ENCODE results near the gene NFIA.

The NFIA gene

GRCh38 chr1:61152066-61152465, 69.7 kb downstream of the NFIA start:
- Mint-ChIP-seq H3K4me1 (ENCODE audit: low read depth) (peaks cover 3% of the 10 kb centered on the region), H3K27ac (no peak overlapping the region), H3K36me3 (no peaks in the 10 kb centered on the region), H3K9me3 (ENCODE audit: low read depth) (no peaks in the 10 kb centered on the region), H3K27me3 (peaks cover 1% of the 10 kb centered on the region), H3K4me3 (no peak overlapping the region)

GRCh38 chr1:61152469-61153105, 70.2 kb downstream of the NFIA start:
- H3K4me3 Mint-ChIP-seq = no peak overlapping the region
- H3K9me3 Mint-ChIP-seq (ENCODE audit: low read depth) = no peaks in the 10 kb centered on the region
- H3K27me3 Mint-ChIP-seq = peaks cover 1% of the 10 kb centered on the region
- H3K4me1 Mint-ChIP-seq (ENCODE audit: low read depth) = peaks cover 7% of the 10 kb centered on the region
- no peaks in the 10 kb centered on the region for H3K36me3 Mint-ChIP-seq
- no peak overlapping the region for H3K27ac Mint-ChIP-seq

- no peaks in the 10 kb centered on the region for H3K9me3 Mint-ChIP-seq (ENCODE audit: low read depth)
- peaks cover 19% of the 10 kb centered on the region for H3K4me1 Mint-ChIP-seq (ENCODE audit: low read depth)
- H3K27me3 Mint-ChIP-seq = no peaks in the 10 kb centered on the region
- peaks cover 3% of the 10 kb centered on the region for H3K36me3 Mint-ChIP-seq
- H3K4me3 Mint-ChIP-seq = no peak overlapping the region
- no peak overlapping the region for H3K27ac Mint-ChIP-seq
Observed at GRCh38 chr1:61156576-61157467, 74.5 kb downstream of the NFIA start.

- no peaks in the 10 kb centered on the region for H3K27me3 Mint-ChIP-seq
- no peak overlapping the region for H3K27ac Mint-ChIP-seq
- H3K36me3 Mint-ChIP-seq = peaks cover 3% of the 10 kb centered on the region
- H3K4me3 Mint-ChIP-seq = no peak overlapping the region
- H3K4me1 Mint-ChIP-seq (ENCODE audit: low read depth) = peaks cover 19% of the 10 kb centered on the region
- H3K9me3 Mint-ChIP-seq (ENCODE audit: low read depth) = no peaks in the 10 kb centered on the region
Observed at GRCh38 chr1:61157468-61157987, 75.2 kb downstream of the NFIA start.

- no peaks in the 10 kb centered on the region for H3K27me3 Mint-ChIP-seq
- no peaks in the 10 kb centered on the region for H3K9me3 Mint-ChIP-seq (ENCODE audit: low read depth)
- no peak overlapping the region for H3K4me3 Mint-ChIP-seq
- no peak overlapping the region for H3K27ac Mint-ChIP-seq
- H3K4me1 Mint-ChIP-seq (ENCODE audit: low read depth) = peaks cover 19% of the 10 kb centered on the region
- H3K36me3 Mint-ChIP-seq = peaks cover 3% of the 10 kb centered on the region
Observed at GRCh38 chr1:61158591-61158990, 76.2 kb downstream of the NFIA start.

- no peak overlapping the region for H3K27ac Mint-ChIP-seq
- no peak overlapping the region for H3K4me3 Mint-ChIP-seq
- H3K9me3 Mint-ChIP-seq (ENCODE audit: low read depth) = no peaks in the 10 kb centered on the region
- no peaks in the 10 kb centered on the region for H3K27me3 Mint-ChIP-seq
- H3K36me3 Mint-ChIP-seq = peaks cover 3% of the 10 kb centered on the region
- peaks cover 19% of the 10 kb centered on the region for H3K4me1 Mint-ChIP-seq (ENCODE audit: low read depth)
Observed at GRCh38 chr1:61160526-61160925, 78.2 kb downstream of the NFIA start.

- H3K27ac Mint-ChIP-seq = no peak overlapping the region
- no peak overlapping the region for H3K4me3 Mint-ChIP-seq
- H3K9me3 Mint-ChIP-seq (ENCODE audit: low read depth) = no peaks in the 10 kb centered on the region
- no peaks in the 10 kb centered on the region for H3K27me3 Mint-ChIP-seq
- H3K36me3 Mint-ChIP-seq = peaks cover 3% of the 10 kb centered on the region
- H3K4me1 Mint-ChIP-seq (ENCODE audit: low read depth) = peaks cover 11% of the 10 kb centered on the region
Observed at GRCh38 chr1:61162520-61163258, 80.3 kb downstream of the NFIA start.

- H3K4me1 Mint-ChIP-seq (ENCODE audit: low read depth) = peaks cover 6% of the 10 kb centered on the region
- H3K27ac Mint-ChIP-seq = no peak overlapping the region
- H3K4me3 Mint-ChIP-seq = no peak overlapping the region
- no peaks in the 10 kb centered on the region for H3K9me3 Mint-ChIP-seq (ENCODE audit: low read depth)
- no peaks in the 10 kb centered on the region for H3K27me3 Mint-ChIP-seq
- peaks cover 3% of the 10 kb centered on the region for H3K36me3 Mint-ChIP-seq
Observed at GRCh38 chr1:61163355-61163754, 81.0 kb downstream of the NFIA start.

- no peaks in the 10 kb centered on the region for H3K27me3 Mint-ChIP-seq
- no peaks in the 10 kb centered on the region for H3K4me1 Mint-ChIP-seq (ENCODE audit: low read depth)
- H3K9me3 Mint-ChIP-seq (ENCODE audit: low read depth) = no peaks in the 10 kb centered on the region
- no peak overlapping the region for H3K4me3 Mint-ChIP-seq
- H3K27ac Mint-ChIP-seq = no peak overlapping the region
- no peaks in the 10 kb centered on the region for H3K36me3 Mint-ChIP-seq
Observed at GRCh38 chr1:61165402-61165801, 83.0 kb downstream of the NFIA start.

- Mint-ChIP-seq H3K4me3 (no peak overlapping the region), H3K36me3 (no peaks in the 10 kb centered on the region), H3K4me1 (ENCODE audit: low read depth) (no peaks in the 10 kb centered on the region), H3K27ac (no peak overlapping the region), H3K9me3 (ENCODE audit: low read depth) (no peaks in the 10 kb centered on the region), H3K27me3 (no peaks in the 10 kb centered on the region)
Observed at GRCh38 chr1:61167309-61167708, 84.9 kb downstream of the NFIA start.

GRCh38 chr1:61169045-61169444, 86.7 kb downstream of the NFIA start:
- Mint-ChIP-seq H3K27me3 (no peaks in the 10 kb centered on the region), H3K36me3 (no peaks in the 10 kb centered on the region), H3K4me3 (no peak overlapping the region), H3K27ac (no peak overlapping the region), H3K4me1 (ENCODE audit: low read depth) (no peaks in the 10 kb centered on the region), H3K9me3 (ENCODE audit: low read depth) (no peaks in the 10 kb centered on the region)

GRCh38 chr1:61169634-61170033, 87.3 kb downstream of the NFIA start:
- no peak overlapping the region for H3K27ac Mint-ChIP-seq
- no peak overlapping the region for H3K4me3 Mint-ChIP-seq
- H3K36me3 Mint-ChIP-seq = peaks cover 3% of the 10 kb centered on the region
- no peaks in the 10 kb centered on the region for H3K9me3 Mint-ChIP-seq (ENCODE audit: low read depth)
- no peaks in the 10 kb centered on the region for H3K4me1 Mint-ChIP-seq (ENCODE audit: low read depth)
- H3K27me3 Mint-ChIP-seq = no peaks in the 10 kb centered on the region

GRCh38 chr1:61170328-61171238, 88.2 kb downstream of the NFIA start:
- H3K27ac Mint-ChIP-seq = no peak overlapping the region
- no peaks in the 10 kb centered on the region for H3K27me3 Mint-ChIP-seq
- peaks cover 3% of the 10 kb centered on the region for H3K36me3 Mint-ChIP-seq
- H3K9me3 Mint-ChIP-seq (ENCODE audit: low read depth) = no peaks in the 10 kb centered on the region
- no peaks in the 10 kb centered on the region for H3K4me1 Mint-ChIP-seq (ENCODE audit: low read depth)
- H3K4me3 Mint-ChIP-seq = no peak overlapping the region

- H3K27me3 Mint-ChIP-seq = no peaks in the 10 kb centered on the region
- no peak overlapping the region for H3K4me3 Mint-ChIP-seq
- H3K9me3 Mint-ChIP-seq (ENCODE audit: low read depth) = no peaks in the 10 kb centered on the region
- H3K4me1 Mint-ChIP-seq (ENCODE audit: low read depth) = no peaks in the 10 kb centered on the region
- H3K27ac Mint-ChIP-seq = no peak overlapping the region
- peaks cover 3% of the 10 kb centered on the region for H3K36me3 Mint-ChIP-seq
Observed at GRCh38 chr1:61171346-61171745, 89.0 kb downstream of the NFIA start.
